Measurements from ENCODE around the gene KPNA4. TPM values are rescaled to one million over a fixed set of nuclear protein-coding genes. Genes with fewer than 3 reads are reported as not detected.

The KPNA4 gene
- total RNA-seq, 4 donors from 2014 or later = 23.0 to 27.7 (median 24.6) TPM

- TF ChIP-seq POLR2A (IDR thresholded peaks at IDR 0.05) = no peak
- no peak for TF ChIP-seq CTCF (IDR thresholded peaks at IDR 0.05)
- 97 to 98% methylated on average over 2 of the region's 2 CpGs for WGBS, 2 donors
- no peak overlapping the region for H3K4me3 ChIP-seq (ENCODE audit: low read depth, poor library complexity, severe bottlenecking)
- no peak for DNase-seq (ENCODE audit: low spot score in 2 of 2)
- intact Hi-C loops (cut with DNase I; ENCODE audit: low total_unique reads) = no loop called here
Observed at GRCh38 chr3:160557571-160557970, 7.8 kb downstream of the KPNA4 start.

GRCh38 chr3:160556141-160556540 is 9.2 kb downstream of the KPNA4 start:
- 79 to 80% methylated on average over 2 of the region's 2 CpGs for WGBS, 2 donors
- intact Hi-C loops (cut with DNase I; ENCODE audit: low total_unique reads) = no loop called here
- DNase-seq (ENCODE audit: low spot score in 2 of 2) = no peak
- TF ChIP-seq POLR2A (IDR thresholded peaks at IDR 0.05) (no peak), CTCF (IDR thresholded peaks at IDR 0.05) (no peak)
- H3K4me3 ChIP-seq (ENCODE audit: low read depth, poor library complexity, severe bottlenecking) = no peak overlapping the region

- DNase-seq (ENCODE audit: low spot score in 2 of 2) = no peak
- 93 to 94% methylated on average over 3 of the region's 3 CpGs for WGBS, 2 donors
- intact Hi-C loops (cut with DNase I; ENCODE audit: low total_unique reads) = no loop called here
- no peak overlapping the region for H3K4me3 ChIP-seq (ENCODE audit: low read depth, poor library complexity, severe bottlenecking)
- TF ChIP-seq CTCF (IDR thresholded peaks at IDR 0.05) (no peak), POLR2A (IDR thresholded peaks at IDR 0.05) (no peak)
Observed at GRCh38 chr3:160554980-160555379, 10.4 kb downstream of the KPNA4 start.

GRCh38 chr3:160553827-160554226 is 11.5 kb downstream of the KPNA4 start:
- H3K4me3 ChIP-seq (ENCODE audit: low read depth, poor library complexity, severe bottlenecking) = no peak overlapping the region
- WGBS, 2 donors = 58 to 60% methylated on average over 1 of the region's 1 CpG
- DNase-seq (ENCODE audit: low spot score in 2 of 2) = no peak
- no peak for TF ChIP-seq CTCF (IDR thresholded peaks at IDR 0.05)
- TF ChIP-seq POLR2A (IDR thresholded peaks at IDR 0.05) = no peak
- intact Hi-C loops (cut with DNase I; ENCODE audit: low total_unique reads) = no loop called here

- no peak overlapping the region for H3K4me3 ChIP-seq (ENCODE audit: low read depth, poor library complexity, severe bottlenecking)
- no peak for DNase-seq (ENCODE audit: low spot score in 2 of 2)
- 95 to 98% methylated on average over 4 of the region's 4 CpGs for WGBS, 2 donors
- TF ChIP-seq POLR2A (IDR thresholded peaks at IDR 0.05) = no peak
- no peak for TF ChIP-seq CTCF (IDR thresholded peaks at IDR 0.05)
- intact Hi-C loops (cut with DNase I; ENCODE audit: low total_unique reads) = no loop called here
Observed at GRCh38 chr3:160546727-160547126, 18.6 kb downstream of the KPNA4 start.

GRCh38 chr3:160545504-160545871 is 19.9 kb downstream of the KPNA4 start:
- 72 to 85% methylated on average over 3 of the region's 3 CpGs for WGBS, 2 donors
- no peak for DNase-seq (ENCODE audit: low spot score in 2 of 2)
- intact Hi-C loops (cut with DNase I; ENCODE audit: low total_unique reads) = no loop called here
- no peak overlapping the region for H3K4me3 ChIP-seq (ENCODE audit: low read depth, poor library complexity, severe bottlenecking)
- TF ChIP-seq POLR2A (IDR thresholded peaks at IDR 0.05) = no peak
- no peak for TF ChIP-seq CTCF (IDR thresholded peaks at IDR 0.05)
